HG03575 (cell line): ENCODE results near the gene TRIM9.

Experiments used
- ATAC-seq: cut with Tn5 transposase; IDR thresholded peaks from one replicate; pipeline ENCODE4 v1.9.1; 2021; ENCODE audit not compliant: unreplicated experiment, insufficient number of reproducible peaks, low FRiP score; ENCODE audit errors: extremely low read depth

TRIM9 gene

DNA sequence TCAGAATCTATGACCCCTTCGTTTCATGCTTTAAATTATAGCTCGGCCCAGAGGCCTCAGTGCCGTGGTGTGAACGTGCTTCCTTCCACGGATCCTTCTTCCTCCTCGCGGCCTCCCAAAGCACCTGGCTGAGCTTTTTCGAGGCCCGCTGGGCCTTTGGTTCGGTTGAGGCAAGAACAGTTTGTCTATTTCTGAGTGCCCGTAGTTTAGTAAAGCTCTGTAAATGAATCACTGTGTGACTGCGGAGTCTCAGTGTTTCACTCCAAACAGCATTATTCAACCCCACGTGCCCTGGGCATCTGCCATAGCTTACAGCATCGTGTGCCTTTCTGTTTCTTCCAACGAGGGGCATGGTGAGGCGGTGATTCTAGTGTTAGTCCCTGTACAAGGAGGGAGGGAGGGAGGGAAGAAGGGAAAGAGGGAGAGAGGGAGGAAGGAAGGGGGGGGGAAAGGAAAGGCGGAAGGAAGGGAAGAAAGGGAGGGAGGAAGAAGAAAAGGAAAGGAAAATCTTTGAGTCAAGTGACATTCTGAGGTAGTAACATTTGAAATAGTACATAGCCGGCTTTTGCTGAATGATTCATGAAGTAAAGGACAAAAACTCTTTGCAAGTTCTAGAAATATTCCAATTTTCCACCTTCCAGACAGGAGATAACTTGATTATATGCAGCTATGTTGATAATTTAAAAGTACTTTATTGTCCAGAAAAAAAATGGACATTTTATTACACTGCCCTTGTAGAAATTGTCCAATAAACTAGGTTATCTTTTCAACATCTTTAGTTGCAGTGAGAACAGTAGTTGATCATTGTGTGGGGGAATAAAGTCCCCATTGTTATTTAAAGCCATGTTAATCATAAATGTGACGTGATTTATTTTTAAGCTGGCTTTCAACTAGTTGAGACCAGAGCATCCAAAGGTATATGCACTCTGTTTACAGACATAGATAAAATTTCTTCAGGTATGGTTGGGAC, 1.2 kb upstream of the TRIM9 start:
- no peak for ATAC-seq

GRCh38 chr14:51094282-51094821, 553 bp downstream of the TRIM9 start:
- no peak for ATAC-seq

- no peak for ATAC-seq
Observed at GRCh38 chr14:51093371-51094281, 1.3 kb downstream of the TRIM9 start.

DNA sequence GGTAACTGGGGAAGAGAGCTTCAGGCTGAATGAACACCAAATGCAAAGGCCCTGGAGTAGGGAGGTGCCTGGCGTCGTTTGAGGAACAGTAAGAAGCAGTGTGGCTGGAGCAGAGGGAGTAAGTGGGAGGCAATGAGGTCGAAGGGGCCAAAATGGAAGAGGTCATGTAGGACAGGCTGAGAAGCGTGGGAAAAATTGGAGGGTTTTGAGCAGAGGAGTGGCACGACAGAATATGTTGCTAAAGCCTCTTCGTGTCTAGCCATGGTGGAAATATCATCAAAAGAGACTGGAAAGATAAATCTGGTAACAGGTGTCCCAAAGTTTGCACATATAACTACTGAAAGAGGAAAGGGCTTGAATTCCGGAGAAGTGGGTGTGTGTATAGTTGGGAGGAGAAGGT, 1.9 kb downstream of the TRIM9 start:
- ATAC-seq = no peak

DNA sequence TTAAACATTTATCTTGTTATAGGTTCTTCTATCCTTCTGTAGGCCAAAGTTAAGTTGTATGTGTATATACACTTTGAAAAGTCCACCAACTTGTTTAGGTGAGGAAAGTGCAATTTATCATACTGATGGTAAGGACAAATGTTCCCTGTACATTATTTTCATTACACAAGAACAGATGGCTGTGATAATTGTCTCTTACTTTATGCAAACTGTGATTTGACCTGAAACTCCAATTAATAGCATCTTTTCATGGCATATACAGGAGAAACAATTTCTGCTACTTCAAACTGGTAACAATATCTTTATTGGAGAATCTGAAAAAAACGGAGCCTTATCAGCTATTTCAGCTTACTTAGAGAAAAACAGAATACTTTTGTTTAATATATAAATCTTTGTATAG, 5.6 kb downstream of the TRIM9 start:
- ATAC-seq = no peak

DNA sequence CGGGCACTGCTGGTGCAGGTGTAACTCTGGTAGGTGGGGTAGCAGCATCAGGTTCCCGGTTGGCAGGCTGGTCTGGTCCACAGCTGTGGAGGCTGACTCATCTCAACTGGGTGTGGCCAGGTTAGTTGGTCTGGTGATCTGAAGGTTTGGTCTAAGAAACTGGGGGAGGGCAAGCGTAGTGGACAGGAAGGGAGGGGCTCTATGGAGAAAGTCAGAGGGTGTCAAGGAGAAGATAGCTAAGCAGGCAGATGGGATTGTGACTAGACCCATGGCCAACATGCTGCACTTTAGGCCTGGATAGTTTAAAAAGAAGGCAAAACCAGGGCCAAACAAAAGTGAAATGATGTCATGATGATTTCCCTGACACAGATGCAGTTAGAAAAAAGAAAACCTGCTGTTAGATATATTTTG, 7.9 kb downstream of the TRIM9 start:
- no peak for ATAC-seq

GRCh38 chr14:51086044-51086443, 8.9 kb downstream of the TRIM9 start:
- ATAC-seq = no peak

GRCh38 chr14:51084962-51085361, 9.9 kb downstream of the TRIM9 start:
- no peak for ATAC-seq

GRCh38 chr14:51084507-51084906, 10.4 kb downstream of the TRIM9 start:
- no peak for ATAC-seq

GRCh38 chr14:51082349-51082748, 12.6 kb downstream of the TRIM9 start:
- no peak for ATAC-seq

DNA sequence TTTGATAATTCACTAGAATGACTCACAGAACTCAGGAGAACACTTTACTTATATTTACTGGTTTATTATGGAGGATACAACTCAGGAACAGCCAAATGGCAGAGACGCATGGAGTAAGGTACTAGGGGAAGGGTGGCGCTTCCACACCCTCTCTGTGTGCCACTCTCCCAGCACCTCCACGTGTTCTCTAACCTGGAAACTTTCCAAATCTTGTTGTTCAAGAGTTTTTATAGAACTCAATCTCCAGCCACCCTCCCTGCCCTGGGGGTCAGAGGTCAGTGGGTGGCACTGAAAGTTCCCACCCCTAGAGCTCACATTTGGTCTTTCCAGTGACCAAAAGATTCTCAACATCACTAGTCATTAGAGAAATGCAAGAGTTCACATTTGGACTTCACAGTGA, 13.2 kb downstream of the TRIM9 start:
- no peak for ATAC-seq

- no peak for ATAC-seq
Observed at GRCh38 chr14:51081209-51081608, 13.7 kb downstream of the TRIM9 start.

DNA sequence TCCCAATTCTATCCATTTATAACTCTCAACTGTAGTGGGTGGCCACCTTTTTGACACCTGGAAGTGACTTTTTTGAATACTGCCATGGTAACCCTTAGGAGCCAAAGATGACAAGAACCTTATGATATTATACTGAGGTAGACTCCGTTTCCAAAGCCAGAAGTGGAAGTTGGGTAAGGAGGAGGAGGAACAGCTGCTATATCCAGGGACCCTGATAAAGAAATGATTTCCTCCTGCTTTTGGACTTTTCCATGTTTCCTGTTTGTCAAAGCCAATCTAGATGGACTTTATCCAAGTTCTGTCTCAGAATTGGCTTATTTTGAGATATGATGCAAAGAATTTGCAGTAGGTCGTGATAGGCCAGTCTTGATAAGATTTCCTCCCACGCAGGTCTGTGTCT, 14.3 kb downstream of the TRIM9 start:
- no peak for ATAC-seq

DNA sequence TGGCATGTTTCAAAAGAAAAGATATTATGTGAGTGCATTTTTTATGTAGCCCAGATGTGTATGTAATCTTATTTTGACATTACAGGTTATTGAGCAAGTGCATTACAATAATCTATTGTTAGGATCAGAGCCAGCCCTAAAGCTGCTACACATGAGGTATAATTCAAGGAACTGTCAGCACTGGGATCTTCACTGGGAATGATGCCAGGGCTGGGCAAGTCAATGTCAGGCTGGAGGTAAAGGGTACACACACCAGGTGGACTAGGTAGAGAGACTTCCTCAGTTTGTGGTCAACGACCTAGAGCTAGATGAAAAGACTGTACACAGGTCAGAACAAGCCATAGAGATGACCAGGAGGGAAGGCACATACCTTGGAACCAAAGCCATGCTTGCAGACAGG, 15.4 kb downstream of the TRIM9 start:
- ATAC-seq = no peak

- ATAC-seq = no peak
Observed at GRCh38 chr14:51079085-51079484, 15.8 kb downstream of the TRIM9 start.

GRCh38 chr14:51074701-51075385, 20.1 kb downstream of the TRIM9 start:
- ATAC-seq = no peak

- ATAC-seq = no peak
Observed at GRCh38 chr14:51073731-51074130, 21.2 kb downstream of the TRIM9 start.

- ATAC-seq = no peak
Observed at GRCh38 chr14:51072976-51073375, 21.9 kb downstream of the TRIM9 start.

GRCh38 chr14:51071857-51072256, 23.0 kb downstream of the TRIM9 start:
- ATAC-seq = no peak
